GM12864 (cell line): ENCODE measurements around the gene PRKD1.

ENCODE experiments used
- DNase-seq: peaks from one replicate; pipeline ENCODE4 v3.0.0-alpha.2; 2011; ENCODE audit warnings: low read depth
- H3K4me3 ChIP-seq: 2 replicates; pipeline ENCODE4 v1.5.1; 2011; ENCODE audit warnings: mild to moderate bottlenecking, low read depth, low read length, control low read depth
- TF ChIP-seq, protein P1 (sequence below): IDR thresholded peaks from 2 replicates; pipeline ENCODE4 v1.5.1; 2011; ENCODE audit warnings: low read depth, mild to moderate bottlenecking, moderate library complexity, low read length, control low read depth, inconsistent platforms; ENCODE audit errors: missing control alignments

The PRKD1 gene

DNA sequence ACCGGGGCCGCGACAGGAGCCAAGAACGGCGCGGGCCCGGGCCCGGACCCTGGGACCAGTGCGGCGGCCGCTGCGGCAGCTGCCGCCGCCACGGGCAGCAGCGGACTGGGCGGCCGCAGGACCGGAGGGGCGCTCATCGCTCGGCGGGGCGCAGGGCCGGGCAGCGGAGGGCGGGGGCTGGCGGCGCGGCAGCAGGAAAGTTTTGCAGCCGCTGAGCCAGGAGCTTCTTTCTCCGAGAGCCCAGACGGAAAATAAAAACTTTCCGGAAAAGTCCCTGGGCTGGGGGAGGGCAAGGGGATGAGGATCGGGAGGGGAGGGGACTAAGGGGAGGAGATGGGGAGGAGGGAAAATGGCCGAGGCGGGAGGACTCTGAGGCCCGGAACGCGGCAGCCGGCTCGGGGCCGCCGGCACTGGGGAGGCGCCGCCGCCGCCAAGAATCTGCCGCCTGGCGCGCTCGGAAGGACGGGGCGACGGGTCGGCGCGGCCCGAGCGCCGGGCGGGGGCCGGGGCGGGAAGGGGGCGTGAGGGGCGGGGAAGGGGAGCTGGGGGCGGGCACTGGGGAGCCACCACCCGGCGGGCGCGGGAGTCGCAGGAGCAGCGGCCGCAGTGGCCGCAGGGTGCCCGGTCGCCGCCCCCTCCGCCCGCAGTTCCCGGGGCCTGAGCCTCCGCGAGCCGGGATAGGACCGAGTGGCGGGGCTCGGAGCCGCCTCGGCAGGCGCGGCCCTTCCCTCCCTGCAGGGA is at the start of gene PRKD1:
Gene PRKD1, minus strand, starts transcription at position 472 of the 741 bp plus-strand sequence.
- no peak within 1 kb of the TSS for H3K4me3 ChIP-seq
- TF ChIP-seq, protein P1, sequence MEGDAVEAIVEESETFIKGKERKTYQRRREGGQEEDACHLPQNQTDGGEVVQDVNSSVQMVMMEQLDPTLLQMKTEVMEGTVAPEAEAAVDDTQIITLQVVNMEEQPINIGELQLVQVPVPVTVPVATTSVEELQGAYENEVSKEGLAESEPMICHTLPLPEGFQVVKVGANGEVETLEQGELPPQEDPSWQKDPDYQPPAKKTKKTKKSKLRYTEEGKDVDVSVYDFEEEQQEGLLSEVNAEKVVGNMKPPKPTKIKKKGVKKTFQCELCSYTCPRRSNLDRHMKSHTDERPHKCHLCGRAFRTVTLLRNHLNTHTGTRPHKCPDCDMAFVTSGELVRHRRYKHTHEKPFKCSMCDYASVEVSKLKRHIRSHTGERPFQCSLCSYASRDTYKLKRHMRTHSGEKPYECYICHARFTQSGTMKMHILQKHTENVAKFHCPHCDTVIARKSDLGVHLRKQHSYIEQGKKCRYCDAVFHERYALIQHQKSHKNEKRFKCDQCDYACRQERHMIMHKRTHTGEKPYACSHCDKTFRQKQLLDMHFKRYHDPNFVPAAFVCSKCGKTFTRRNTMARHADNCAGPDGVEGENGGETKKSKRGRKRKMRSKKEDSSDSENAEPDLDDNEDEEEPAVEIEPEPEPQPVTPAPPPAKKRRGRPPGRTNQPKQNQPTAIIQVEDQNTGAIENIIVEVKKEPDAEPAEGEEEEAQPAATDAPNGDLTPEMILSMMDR: no peak
- no peak for DNase-seq

DNA sequence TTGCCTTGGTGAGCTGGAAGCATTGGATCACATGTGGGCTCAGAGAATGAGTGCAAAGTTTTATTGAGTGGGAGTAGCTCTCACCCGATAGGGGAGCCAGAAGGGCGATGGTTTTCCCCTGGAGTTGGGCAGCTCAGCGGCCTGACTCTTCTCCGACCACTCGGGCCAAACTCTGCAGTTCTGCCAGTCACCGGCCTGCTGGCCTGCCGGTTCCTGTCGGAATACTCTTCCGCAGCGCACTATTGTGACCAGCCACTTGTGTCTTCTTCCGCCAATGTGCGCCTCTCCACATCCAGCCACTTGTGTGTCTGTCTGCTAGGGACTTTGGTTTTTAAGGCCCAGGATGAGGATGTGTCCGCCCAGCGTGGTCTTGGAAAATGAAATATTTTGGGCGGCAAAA is 43.5 kb upstream of the PRKD1 start:
- TF ChIP-seq, protein P1: no peak
- H3K4me3 ChIP-seq: no peak overlapping the region
- DNase-seq: no peak

DNA sequence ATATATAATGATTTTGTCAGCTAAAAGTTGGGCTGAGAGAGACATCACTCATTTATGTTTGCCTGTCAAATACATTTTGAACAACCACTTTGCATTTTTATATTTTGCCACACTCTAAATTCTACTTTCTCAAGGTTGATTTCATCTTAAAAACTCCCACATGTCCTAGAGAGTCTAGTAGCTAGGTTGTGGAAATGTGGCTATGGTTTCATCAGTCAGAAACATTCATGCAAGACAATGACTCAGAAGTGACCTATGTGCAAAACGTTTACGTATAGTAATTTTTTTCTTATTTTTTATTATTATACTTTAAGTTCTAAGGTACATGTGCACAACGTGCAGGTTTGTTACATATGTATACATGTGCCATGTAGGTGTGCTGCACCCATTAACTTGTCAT is 27.4 kb upstream of the PRKD1 start:
- no peak overlapping the region for H3K4me3 ChIP-seq
- no peak for DNase-seq
- TF ChIP-seq, protein P1: no peak

DNA sequence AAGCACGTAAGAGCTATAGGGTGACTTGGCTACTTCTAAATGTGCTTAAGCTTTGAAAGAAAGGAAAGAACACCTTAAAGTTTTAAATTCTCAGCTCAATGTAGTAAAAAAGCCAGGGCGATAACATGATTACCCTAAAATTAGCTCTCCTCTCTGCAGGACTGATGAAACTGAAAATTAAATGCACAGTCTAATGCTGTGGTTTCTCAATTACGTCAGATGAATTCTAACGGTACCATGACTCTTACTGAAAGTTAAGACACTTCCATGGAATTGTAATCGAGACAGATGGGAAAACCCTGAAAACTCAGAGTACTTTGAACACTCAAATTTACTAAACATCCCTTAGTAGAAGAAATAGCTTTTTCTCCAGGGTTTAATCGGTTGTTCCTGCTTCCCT is 25.9 kb upstream of the PRKD1 start:
- no peak for DNase-seq
- no peak overlapping the region for H3K4me3 ChIP-seq
- TF ChIP-seq, protein P1: no peak

DNA sequence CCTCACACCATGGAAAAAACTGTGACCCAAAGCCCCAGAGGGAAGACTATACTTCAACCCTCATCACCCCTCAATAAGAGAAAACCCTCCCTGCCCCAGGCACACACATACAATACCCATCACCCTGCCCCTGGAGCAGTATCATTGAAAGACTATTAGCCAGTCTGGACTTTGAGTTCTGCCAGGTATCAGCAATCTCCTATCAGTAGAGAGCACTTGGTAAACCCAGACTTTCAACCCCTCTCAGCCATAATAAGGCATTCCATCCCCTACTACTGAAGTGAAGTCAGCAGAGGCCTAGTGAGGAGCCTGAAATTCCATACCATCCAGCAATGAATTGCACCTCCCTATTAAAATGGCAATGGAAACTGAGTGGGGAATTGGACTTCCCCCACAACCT is 16.4 kb upstream of the PRKD1 start:
- no peak overlapping the region for H3K4me3 ChIP-seq
- no peak for DNase-seq
- TF ChIP-seq, protein P1: no peak

DNA sequence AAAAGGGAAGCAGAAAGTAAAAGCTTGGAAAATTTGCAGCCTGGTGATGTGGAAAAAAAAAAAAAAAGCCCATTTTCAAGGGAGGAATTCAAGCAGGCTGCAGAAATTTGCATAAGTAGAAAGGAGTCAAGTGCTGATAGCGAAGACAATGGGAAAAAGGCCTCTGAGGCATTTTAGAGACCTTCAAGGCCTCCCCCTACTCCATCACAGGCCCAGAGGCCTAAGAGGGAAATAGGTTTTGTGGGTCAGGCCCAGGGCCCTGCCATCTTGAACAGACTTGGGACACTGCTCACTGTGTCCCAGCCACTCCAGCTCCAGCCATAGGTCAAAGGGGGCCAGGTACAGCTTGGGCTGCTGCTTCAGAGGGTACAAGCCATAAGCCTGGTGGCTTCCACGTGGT is 13.8 kb upstream of the PRKD1 start:
- H3K4me3 ChIP-seq: no peak overlapping the region
- TF ChIP-seq, protein P1: no peak
- no peak for DNase-seq

DNA sequence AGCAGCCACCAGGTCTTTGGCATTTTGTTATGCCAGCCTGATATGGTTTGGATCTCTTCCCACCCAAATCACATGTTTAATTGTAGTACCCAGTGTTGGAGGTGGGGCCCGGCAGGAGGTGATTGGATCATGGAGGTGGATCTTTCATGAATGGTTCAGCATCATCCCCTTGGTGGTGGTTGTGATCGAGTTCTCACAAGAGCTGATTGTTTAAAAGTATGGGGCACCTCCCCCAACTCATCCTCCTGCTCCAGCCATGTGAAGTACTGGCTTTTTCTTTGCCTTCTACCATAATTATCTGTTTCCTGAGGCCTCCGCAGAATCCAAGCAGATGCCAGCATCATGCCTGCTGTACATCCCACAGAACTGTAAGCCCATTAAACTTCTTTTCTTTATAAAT is 12.8 kb upstream of the PRKD1 start:
- no peak overlapping the region for H3K4me3 ChIP-seq
- no peak for DNase-seq
- TF ChIP-seq, protein P1: no peak
